Mesendoderm (in vitro differentiated cells): ENCODE measurements around the gene DSE.

Experiments used
- DNase-seq: peaks from one replicate; pipeline ENCODE4 v3.0.0; 2013
- H2AK5ac ChIP-seq: 2 replicates; pipeline ENCODE4 v1.6.1; 2013; ENCODE audit warnings: low read length, inconsistent platforms
- H2BK120ac ChIP-seq: 2 replicates; pipeline ENCODE4 v1.6.1; 2013; ENCODE audit warnings: low read depth, mild to moderate bottlenecking, low read length, moderate library complexity, mixed read lengths
- H2BK15ac ChIP-seq: replicated peaks from 2 replicates; pipeline ENCODE4 v1.6.1; 2013; ENCODE audit warnings: low read depth, mild to moderate bottlenecking, moderate library complexity
- H2BK5ac ChIP-seq: 2 replicates; pipeline ENCODE4 v1.6.1; 2013; ENCODE audit warnings: low read length, inconsistent platforms
- H3K18ac ChIP-seq: 2 replicates; pipeline ENCODE4 v1.6.1; 2013; ENCODE audit warnings: mild to moderate bottlenecking, low read length, mixed read lengths
- H3K23ac ChIP-seq: one replicate; pipeline ENCODE4 v1.6.1; 2013; ENCODE audit warnings: low read length
- H3K27ac ChIP-seq: 2 replicates; pipeline ENCODE4 v1.5.1; 2013; ENCODE audit warnings: low read depth, mild to moderate bottlenecking, inconsistent platforms, low read length, moderate library complexity
- H3K27me3 ChIP-seq: 2 replicates; pipeline ENCODE4 v1.6.1; 2013; ENCODE audit warnings: low read length, control low read depth, mild to moderate bottlenecking, inconsistent platforms; ENCODE audit not compliant: insufficient read depth, poor library complexity
- H3K36me3 ChIP-seq: 2 replicates; pipeline ENCODE4 v1.6.1; 2013; ENCODE audit warnings: low read length, inconsistent platforms; ENCODE audit not compliant: control insufficient read depth, insufficient read depth
- H3K4ac ChIP-seq: one replicate; pipeline ENCODE4 v1.6.1; 2013; ENCODE audit warnings: low read depth, mild to moderate bottlenecking, low read length, moderate library complexity
- H3K4me1 ChIP-seq: 2 replicates; pipeline ENCODE4 v1.6.1; 2013; ENCODE audit warnings: low read depth, low read length, inconsistent platforms; ENCODE audit not compliant: control insufficient read depth
- H3K4me2 ChIP-seq: 2 replicates; pipeline ENCODE4 v1.6.1; 2013; ENCODE audit warnings: low read length
- H3K4me3 ChIP-seq: 2 replicates; pipeline ENCODE4 v1.5.1; 2013; ENCODE audit warnings: mild to moderate bottlenecking, low read length
- H3K56ac ChIP-seq: one replicate; pipeline ENCODE4 v1.6.1; 2013; ENCODE audit warnings: low read length
- H3K79me1 ChIP-seq: 2 replicates; pipeline ENCODE4 v1.6.1; 2013; ENCODE audit warnings: low read length, inconsistent platforms
- H3K79me2 ChIP-seq: 2 replicates; pipeline ENCODE4 v1.6.1; 2013; ENCODE audit warnings: mild to moderate bottlenecking, low read length; ENCODE audit not compliant: control insufficient read depth, insufficient read depth
- H3K9ac ChIP-seq: 2 replicates; pipeline ENCODE4 v1.6.1; 2013; ENCODE audit warnings: low read length, inconsistent platforms
- H4K5ac ChIP-seq: one replicate; pipeline ENCODE4 v1.6.1; 2013; ENCODE audit warnings: low read length
- H4K8ac ChIP-seq: one replicate; pipeline ENCODE4 v1.6.1; 2013; ENCODE audit warnings: low read depth, mild to moderate bottlenecking, control low read depth, low read length, moderate library complexity
- WGBS: extraction: QIAGEN DNeasy Blood & Tissue Kit; methylation state at CpG from one replicate; pipeline ENCODE4 v1.1.7; 2013; ENCODE audit warnings: low lambda C conversion rate, missing lambda C conversion rate; ENCODE audit not compliant: insufficient coverage; ENCODE audit errors: extremely low coverage; 5-methylcytosine and 5-hydroxymethylcytosine counted together

DSE gene

GRCh38 chr6:116417661-116418060 lies 46.9 kb downstream of the DSE start:
- Histone ChIP-seq H3K4me2 (no peak overlapping the region), H2BK15ac (no peak overlapping the region), H2BK120ac (no peak overlapping the region), H3K27ac (no peak overlapping the region), H3K4ac (no peak overlapping the region), H2BK5ac (no peak overlapping the region), H4K8ac (no peak overlapping the region), H3K36me3 (no peaks in the 10 kb centered on the region), H3K4me1 (no peaks in the 10 kb centered on the region), H3K18ac (no peak overlapping the region), H3K56ac (no peak overlapping the region), H3K4me3 (no peak overlapping the region), H3K79me2 (peaks cover 2% of the 10 kb centered on the region), H4K5ac (no peak overlapping the region), H3K23ac (no peak overlapping the region), H3K79me1 (peaks cover 7% of the 10 kb centered on the region), H3K9ac (no peak overlapping the region), H3K27me3 (no peaks in the 10 kb centered on the region), H2AK5ac (no peak overlapping the region)
- DNase-seq = no peak
- no CpG with 5 or more reads among the region's 3 CpGs for WGBS

GRCh38 chr6:116419069-116419786 lies 48.5 kb downstream of the DSE start:
- Histone ChIP-seq H3K36me3 (no peaks in the 10 kb centered on the region), H3K79me2 (no peaks in the 10 kb centered on the region), H2AK5ac (no peak overlapping the region), H3K79me1 (peaks cover 8% of the 10 kb centered on the region), H3K27ac (no peak overlapping the region), H4K5ac (no peak overlapping the region), H3K18ac (no peak overlapping the region), H3K4me2 (no peak overlapping the region), H3K4me3 (no peak overlapping the region), H4K8ac (no peak overlapping the region), H2BK15ac (no peak overlapping the region), H3K27me3 (no peaks in the 10 kb centered on the region), H3K4me1 (no peaks in the 10 kb centered on the region), H3K23ac (no peak overlapping the region), H3K56ac (no peak overlapping the region), H3K4ac (no peak overlapping the region), H2BK5ac (no peak overlapping the region), H3K9ac (no peak overlapping the region), H2BK120ac (no peak overlapping the region)
- no CpG with 5 or more reads among the region's 2 CpGs for WGBS
- no peak for DNase-seq

GRCh38 chr6:116420341-116420740 lies 49.6 kb downstream of the DSE start:
- H3K79me2 ChIP-seq = no peaks in the 10 kb centered on the region
- H3K27me3 ChIP-seq = no peaks in the 10 kb centered on the region
- no peak overlapping the region for H4K5ac ChIP-seq
- H2BK5ac ChIP-seq = no peak overlapping the region
- WGBS = no CpG with 5 or more reads among the region's 5 CpGs
- no peak overlapping the region for H2BK120ac ChIP-seq
- H3K27ac ChIP-seq = no peak overlapping the region
- peaks cover 8% of the 10 kb centered on the region for H3K79me1 ChIP-seq
- H3K4me3 ChIP-seq = no peak overlapping the region
- no peak overlapping the region for H3K23ac ChIP-seq
- H4K8ac ChIP-seq = no peak overlapping the region
- H3K4me2 ChIP-seq = no peak overlapping the region
- DNase-seq = no peak
- H3K18ac ChIP-seq = no peak overlapping the region
- no peaks in the 10 kb centered on the region for H3K4me1 ChIP-seq
- H2AK5ac ChIP-seq = no peak overlapping the region
- no peak overlapping the region for H3K9ac ChIP-seq
- no peak overlapping the region for H3K4ac ChIP-seq
- no peak overlapping the region for H2BK15ac ChIP-seq
- no peak overlapping the region for H3K56ac ChIP-seq
- no peaks in the 10 kb centered on the region for H3K36me3 ChIP-seq

- Histone ChIP-seq H3K4me2 (no peak overlapping the region), H4K5ac (no peak overlapping the region), H3K4me1 (no peaks in the 10 kb centered on the region), H2AK5ac (no peak overlapping the region), H2BK15ac (no peak overlapping the region), H4K8ac (no peak overlapping the region), H3K18ac (no peak overlapping the region), H3K4me3 (no peak overlapping the region), H3K79me1 (peaks cover 8% of the 10 kb centered on the region), H3K27ac (no peak overlapping the region), H3K4ac (no peak overlapping the region), H3K36me3 (no peaks in the 10 kb centered on the region), H3K27me3 (no peaks in the 10 kb centered on the region), H3K23ac (no peak overlapping the region), H2BK120ac (no peak overlapping the region), H3K56ac (no peak overlapping the region), H2BK5ac (no peak overlapping the region), H3K9ac (no peak overlapping the region), H3K79me2 (no peaks in the 10 kb centered on the region)
- WGBS = no CpG with 5 or more reads among the region's 3 CpGs
- DNase-seq = no peak
Measured at GRCh38 chr6:116422238-116422637, 51.5 kb downstream of the DSE start.

GRCh38 chr6:116424001-116424400 lies 53.3 kb downstream of the DSE start:
- H3K27ac ChIP-seq = no peak overlapping the region

GRCh38 chr6:116426551-116426950 lies 55.8 kb downstream of the DSE start:
- H3K27me3 ChIP-seq = no peaks in the 10 kb centered on the region
- no peaks in the 10 kb centered on the region for H3K36me3 ChIP-seq
- H2AK5ac ChIP-seq = no peak overlapping the region
- no peak overlapping the region for H2BK5ac ChIP-seq
- no peak for DNase-seq
- no peak overlapping the region for H3K4me3 ChIP-seq
- H3K79me2 ChIP-seq = no peaks in the 10 kb centered on the region
- no peak overlapping the region for H4K8ac ChIP-seq
- no peak overlapping the region for H4K5ac ChIP-seq
- H3K23ac ChIP-seq = no peak overlapping the region
- no peak overlapping the region for H3K27ac ChIP-seq
- no peak overlapping the region for H3K4ac ChIP-seq
- H2BK15ac ChIP-seq = no peak overlapping the region
- H3K4me1 ChIP-seq = no peaks in the 10 kb centered on the region
- H3K18ac ChIP-seq = no peak overlapping the region
- H3K79me1 ChIP-seq = peaks cover 4% of the 10 kb centered on the region
- H3K4me2 ChIP-seq = no peak overlapping the region
- H2BK120ac ChIP-seq = no peak overlapping the region
- no peak overlapping the region for H3K56ac ChIP-seq
- H3K9ac ChIP-seq = no peak overlapping the region
- no CpG with 5 or more reads among the region's 3 CpGs for WGBS

More at GRCh38 chr6:116424001-116424400, 53.3 kb downstream of the DSE start:
- Histone ChIP-seq H4K5ac (no peak overlapping the region), H2BK120ac (no peak overlapping the region), H3K36me3 (no peaks in the 10 kb centered on the region), H3K4me2 (no peak overlapping the region), H3K23ac (no peak overlapping the region), H3K79me1 (peaks cover 4% of the 10 kb centered on the region), H3K4ac (no peak overlapping the region), H2AK5ac (no peak overlapping the region), H3K9ac (no peak overlapping the region), H4K8ac (no peak overlapping the region), H3K4me3 (no peak overlapping the region), H3K79me2 (no peaks in the 10 kb centered on the region), H3K18ac (no peak overlapping the region), H3K56ac (no peak overlapping the region), H3K4me1 (no peaks in the 10 kb centered on the region), H3K27me3 (no peaks in the 10 kb centered on the region), H2BK15ac (no peak overlapping the region), H2BK5ac (no peak overlapping the region)
- no peak for DNase-seq
- no CpG with 5 or more reads among the region's 1 CpG for WGBS
